Measurements from ENCODE around the gene PIP4P1. TPM values are rescaled to one million over a fixed set of nuclear protein-coding genes. Genes with fewer than 3 reads are reported as not detected.
A peak's percentile ranks its signal among the peaks of the same experiment; 100 is the strongest.

The PIP4P1 gene
- total RNA-seq, 4 donors from 2014 or later: 12.2 to 23.2 (median 20.1) TPM

DNA sequence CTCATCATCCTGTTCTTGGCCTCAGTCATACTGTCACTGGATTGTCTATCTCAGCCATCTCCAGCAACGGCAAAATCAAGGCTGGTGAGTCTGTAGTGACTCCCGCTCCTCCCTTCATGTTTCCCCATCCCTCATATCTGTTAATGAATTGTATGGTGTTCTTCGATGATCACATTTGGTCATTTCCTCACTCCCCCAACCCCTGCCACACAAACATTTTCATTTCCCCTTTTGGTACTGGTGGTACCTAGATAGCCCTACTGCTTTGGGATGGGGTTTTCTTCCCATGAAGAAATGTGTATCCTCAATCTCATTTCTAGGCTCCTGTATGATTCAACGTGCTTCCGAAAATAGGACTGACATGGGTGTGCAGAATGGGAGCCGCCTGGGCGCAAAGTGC, 22.6 kb downstream of the PIP4P1 start:
- no peak overlapping the region for H3K4me3 ChIP-seq
- no peak for ATAC-seq
- H3K36me3 ChIP-seq: no peaks in the 10 kb centered on the region
- no peak overlapping the region for H3K27ac ChIP-seq
- H3K4me1 ChIP-seq: peaks cover 0 to 22% (median 5%) of the 10 kb centered on the region in 3 donors
- H3K27me3 ChIP-seq: peaks cover 19% of the 10 kb centered on the region
- no peaks in the 10 kb centered on the region for H3K9me3 ChIP-seq
- WGBS, 2 donors (ENCODE audit: low coverage in 1 of 2): 89% methylated on average over 3 of the region's 7 CpGs; no CpG with 5 or more reads in 1 of the 2 donors
- TF ChIP-seq POLR2AphosphoS5 (IDR thresholded peaks at IDR 0.05): no peak
- no peak for TF ChIP-seq POLR2A (IDR thresholded peaks at IDR 0.05)
- no peak for TF ChIP-seq EP300 (IDR thresholded peaks at IDR 0.05)
- TF ChIP-seq CTCF (IDR thresholded peaks at IDR 0.05): no peak

DNA sequence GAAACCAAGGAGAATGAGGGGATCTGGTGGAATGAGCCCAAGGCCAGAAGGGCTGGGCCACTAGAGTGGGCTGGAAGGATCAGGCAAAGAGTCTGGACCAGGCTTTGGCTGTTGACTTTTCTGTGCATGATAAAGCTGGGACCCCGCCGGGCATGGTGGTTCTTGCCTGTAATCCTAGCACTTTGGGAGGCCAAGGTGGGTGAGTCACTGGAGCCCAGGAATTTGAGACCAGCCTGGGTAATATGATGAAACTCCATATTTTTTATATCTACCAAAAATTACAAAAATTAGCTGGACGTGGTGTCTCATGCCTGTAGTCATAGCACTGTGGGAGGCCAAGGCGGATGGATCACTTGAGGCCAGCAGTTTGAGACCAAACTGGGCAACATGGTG, 24.9 kb downstream of the PIP4P1 start:
- no peak for ATAC-seq
- Histone ChIP-seq H3K4me3 (no peak overlapping the region), H3K27ac (peak overlapping the region in 1 of 4 donors; percentile 80), H3K36me3 (no peaks in the 10 kb centered on the region), H3K9me3 (no peaks in the 10 kb centered on the region), H3K4me1 (peaks cover 0 to 22% (median 5%) of the 10 kb centered on the region in 3 donors), H3K27me3 (peaks cover 19% of the 10 kb centered on the region)
- no peak for TF ChIP-seq POLR2A (IDR thresholded peaks at IDR 0.05)
- no peak for TF ChIP-seq CTCF (IDR thresholded peaks at IDR 0.05)
- TF ChIP-seq EP300 (IDR thresholded peaks at IDR 0.05): no peak
- TF ChIP-seq POLR2AphosphoS5 (IDR thresholded peaks at IDR 0.05): no peak
- WGBS, 2 donors (ENCODE audit: low coverage in 1 of 2): 84% methylated on average over 2 of the region's 4 CpGs; no CpG with 5 or more reads in 1 of the 2 donors

- Histone ChIP-seq H3K9me3 (no peaks in the 10 kb centered on the region), H3K27me3 (peaks cover 19% of the 10 kb centered on the region), H3K4me1 (peaks cover 0 to 22% (median 5%) of the 10 kb centered on the region in 3 donors), H3K27ac (peak within 1 kb of the TSS in 3 of 4 donors; percentile 66 to 80 (median 78)), H3K36me3 (no peaks in the 10 kb centered on the region), H3K4me3 (peak within 1 kb of the TSS; percentile 7 to 49)
- TF ChIP-seq POLR2AphosphoS5 (IDR thresholded peaks at IDR 0.05) (no peak), POLR2A (IDR thresholded peaks at IDR 0.05) (no peak), EP300 (IDR thresholded peaks at IDR 0.05) (no peak), CTCF (IDR thresholded peaks at IDR 0.05) (no peak)
- peak; percentile 25 for ATAC-seq
- WGBS, 2 donors (ENCODE audit: low coverage in 1 of 2): 40 to 70% methylated on average over 1 to 6 of the region's 17 CpGs
These were observed 25.5 kb downstream of the PIP4P1 start, which contains the start of gene KLHL33 for GRCh38 chr14:20435582-20436362. Gene KLHL33 (minus strand): TSS chr14:20436166. CDS start chr14:20435811, 355 bp downstream.

DNA sequence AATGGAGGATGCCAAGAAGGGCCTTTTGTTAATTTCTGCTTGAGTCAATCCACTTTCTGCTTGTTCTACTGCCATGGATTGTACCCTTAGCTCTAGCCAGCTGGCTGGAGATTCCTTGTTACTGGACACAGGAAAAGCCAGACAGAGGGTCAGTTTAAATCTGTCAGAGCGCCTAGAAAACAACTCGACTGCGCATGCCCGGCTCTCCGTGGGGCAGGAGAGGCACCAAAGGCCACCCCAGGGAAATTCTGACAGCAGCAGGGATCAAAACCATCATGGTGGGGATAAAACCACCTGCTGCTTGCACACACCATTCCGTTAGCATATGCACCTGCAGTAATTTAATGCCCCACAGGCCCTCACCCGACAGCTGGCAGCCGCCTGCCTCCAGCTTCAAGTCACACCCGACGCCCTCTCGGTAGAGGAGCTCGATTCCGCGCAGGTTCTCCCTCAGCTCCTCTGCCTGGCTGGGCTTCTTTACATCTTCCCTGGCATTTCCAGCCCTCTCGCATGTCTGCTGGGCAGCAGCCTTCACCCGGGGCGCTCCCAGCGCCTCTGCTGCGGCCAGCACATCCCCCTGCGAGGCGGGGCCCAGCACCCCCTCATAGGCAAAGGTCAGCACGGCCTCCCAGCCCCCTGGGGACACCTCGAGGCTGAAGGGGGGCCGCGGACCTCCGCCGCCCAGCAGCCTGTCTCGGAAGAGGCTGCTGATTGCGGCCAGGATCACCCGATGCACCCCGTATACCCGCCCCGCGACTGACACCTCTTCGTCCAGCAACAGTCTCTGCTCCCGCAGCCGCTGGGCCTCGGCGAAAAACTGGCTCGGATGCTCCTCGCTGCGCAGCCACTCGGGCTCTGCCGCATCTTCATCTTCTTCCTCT, 26.3 kb downstream of the PIP4P1 start:
- Histone ChIP-seq H3K4me3 (peak overlapping the region; percentile 7 to 49), H3K27me3 (peaks cover 19% of the 10 kb centered on the region), H3K9me3 (no peaks in the 10 kb centered on the region), H3K27ac (peak overlapping the region in 3 of 4 donors; percentile 66 to 80 (median 78)), H3K4me1 (peaks cover 0 to 29% (median 5%) of the 10 kb centered on the region in 3 donors), H3K36me3 (no peaks in the 10 kb centered on the region)
- peak; percentile 59 for TF ChIP-seq POLR2AphosphoS5 (IDR thresholded peaks at IDR 0.05)
- no peak for TF ChIP-seq CTCF (IDR thresholded peaks at IDR 0.05)
- WGBS, 2 donors (ENCODE audit: low coverage in 1 of 2): 26 to 37% methylated on average over 15 to 17 of the region's 44 CpGs
- peak; percentile 73 for ATAC-seq

All from gastroesophageal sphincter (tissue), 4 donors.